GM12873 (cell line): ENCODE measurements around the gene PPP1R37.

Experiments used
- CTCF ChIP-seq: IDR thresholded peaks from 2 replicates; pipeline ENCODE4 v1.5.1; 2012; ENCODE audit warnings: low read depth, mild to moderate bottlenecking, moderate library complexity, low read length, control low read depth; ENCODE audit not compliant: insufficient read depth; ENCODE audit errors: missing control alignments

PPP1R37 gene

GRCh38 chr19:45144431-45145269 lies 51.7 kb downstream of the PPP1R37 start:
- TF ChIP-seq CTCF: no peak

GRCh38 chr19:45145270-45146189 lies 52.6 kb downstream of the PPP1R37 start:
- TF ChIP-seq CTCF: no peak

- TF ChIP-seq CTCF: no peak
Observed at GRCh38 chr19:45146251-45146650, 53.3 kb downstream of the PPP1R37 start.

GRCh38 chr19:45146741-45147205 lies 53.8 kb downstream of the PPP1R37 start:
- no peak for TF ChIP-seq CTCF

- TF ChIP-seq CTCF: no peak
Observed at GRCh38 chr19:45147835-45148676, 55.1 kb downstream of the PPP1R37 start.

- TF ChIP-seq CTCF: no peak
Observed at GRCh38 chr19:45149129-45149528, 56.1 kb downstream of the PPP1R37 start.
